ENCODE results near the gene DENND1A. TPM values are rescaled to one million over a fixed set of nuclear protein-coding genes. Genes with fewer than 3 reads are reported as not detected.
A peak's percentile ranks its signal among the peaks of the same experiment; 100 is the strongest.

The DENND1A gene
- total RNA-seq, 1 donor from 2014 or later: 24.0 TPM

DNA sequence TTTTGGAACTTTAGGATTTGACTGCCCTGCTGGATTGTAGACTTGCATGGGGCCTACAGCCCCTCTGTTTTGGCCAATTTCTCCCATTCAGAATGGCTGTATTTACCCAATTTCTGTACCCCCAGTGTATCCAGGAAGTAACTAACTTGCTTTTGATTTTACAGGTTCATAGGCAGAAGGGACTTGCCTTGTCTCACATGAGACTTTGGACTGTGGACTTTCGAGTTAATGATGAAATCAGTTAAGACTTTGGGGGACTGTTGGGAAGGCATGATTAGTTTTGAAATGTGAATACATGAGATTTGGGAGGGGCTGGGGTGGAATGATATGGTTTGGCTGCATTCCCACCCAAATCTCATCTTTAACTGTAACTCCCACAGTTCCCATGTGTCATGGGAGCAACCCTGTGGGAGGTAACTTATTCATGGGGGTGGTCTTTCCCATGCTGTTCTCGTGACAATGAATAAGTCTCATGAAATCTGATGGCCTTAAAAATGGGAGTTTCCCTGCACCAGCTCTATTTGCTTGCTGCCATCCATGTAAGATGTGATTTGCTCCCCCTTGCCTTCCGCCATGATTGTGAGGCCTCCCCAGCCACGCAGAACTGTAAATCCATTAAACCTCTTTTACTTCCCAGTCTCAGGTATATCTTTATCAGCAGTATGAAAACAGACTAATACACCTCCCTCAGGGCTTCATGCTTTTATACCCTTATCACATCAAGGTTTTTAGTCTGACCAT, 206.6 kb downstream of the DENND1A start:
- no peak for DNase-seq

DNA sequence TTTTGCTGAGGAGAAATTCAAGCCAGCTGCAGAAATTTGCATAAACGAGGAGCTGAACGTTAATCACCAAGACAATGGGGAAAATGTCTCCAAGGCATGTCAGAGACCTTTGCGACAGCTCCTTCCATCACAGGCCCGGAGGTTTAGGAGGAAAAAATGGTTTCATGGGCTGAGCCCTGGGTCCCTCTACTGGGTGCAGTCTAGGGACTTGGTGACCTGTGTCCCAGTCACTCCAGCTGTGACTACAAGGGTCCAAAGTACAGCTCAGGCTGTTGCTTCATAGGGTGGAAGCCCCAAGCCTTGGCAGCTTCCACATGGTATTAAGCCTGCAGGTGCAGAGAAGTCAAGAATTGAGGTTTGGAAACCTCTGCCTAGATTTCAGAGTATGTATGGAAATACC, 207.5 kb downstream of the DENND1A start:
- DNase-seq: no peak

- no peak for DNase-seq
Measured at GRCh38 chr9:123718188-123718587, 211.7 kb downstream of the DENND1A start.

GRCh38 chr9:123717581-123718175, 212.2 kb downstream of the DENND1A start:
- DNase-seq: no peak

DNA sequence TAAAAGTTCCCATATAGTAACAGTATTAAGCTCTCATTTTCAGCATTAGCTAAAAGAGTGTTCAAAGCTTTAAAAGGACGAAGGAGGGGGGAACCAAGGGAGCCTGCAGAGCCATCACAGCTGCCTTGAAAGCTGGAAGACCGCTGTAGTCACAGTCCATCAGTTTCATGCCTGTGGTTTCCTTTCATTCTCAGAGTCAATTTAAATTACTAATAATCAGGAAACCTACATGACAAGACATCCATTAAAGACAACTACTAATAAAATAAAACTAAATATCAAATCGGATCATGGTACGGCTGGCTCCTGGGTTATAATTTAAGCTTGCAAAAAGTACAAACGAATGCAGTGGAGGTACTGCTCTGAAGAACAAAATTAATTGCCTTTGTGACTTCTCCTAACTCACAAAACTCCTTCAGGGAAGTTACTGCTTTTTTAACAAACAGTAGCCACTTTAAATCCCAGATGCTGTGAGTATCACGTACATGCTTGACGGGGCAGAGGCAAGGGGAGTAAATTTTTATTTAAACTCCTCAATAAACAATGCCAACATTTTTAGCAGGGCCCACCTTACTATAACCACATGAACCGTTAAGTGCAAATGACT, 213.5 kb downstream of the DENND1A start:
- no peak for DNase-seq

DNA sequence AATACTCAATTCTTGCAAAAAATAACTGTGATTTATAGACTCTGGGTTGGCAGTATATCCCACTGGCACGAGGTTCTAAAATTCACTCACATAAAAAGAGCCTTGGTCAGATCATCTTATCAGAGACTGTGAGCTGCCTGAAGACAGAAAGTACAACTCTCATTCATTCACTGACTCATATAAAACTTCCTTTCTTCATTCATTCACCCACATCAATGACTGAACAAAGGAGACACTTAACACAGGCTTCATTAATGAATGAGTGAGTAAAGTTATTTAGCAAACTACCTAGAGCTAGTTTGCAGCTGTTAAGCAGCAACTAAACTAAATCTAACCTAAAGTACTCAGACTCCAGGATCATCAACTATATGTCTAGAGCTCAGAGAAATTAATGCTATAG, 214.7 kb downstream of the DENND1A start:
- DNase-seq: no peak

- DNase-seq: no peak
Measured at GRCh38 chr9:123713282-123713681, 216.6 kb downstream of the DENND1A start.

- no peak for DNase-seq
Measured at GRCh38 chr9:123712399-123712798, 217.5 kb downstream of the DENND1A start.

DNA sequence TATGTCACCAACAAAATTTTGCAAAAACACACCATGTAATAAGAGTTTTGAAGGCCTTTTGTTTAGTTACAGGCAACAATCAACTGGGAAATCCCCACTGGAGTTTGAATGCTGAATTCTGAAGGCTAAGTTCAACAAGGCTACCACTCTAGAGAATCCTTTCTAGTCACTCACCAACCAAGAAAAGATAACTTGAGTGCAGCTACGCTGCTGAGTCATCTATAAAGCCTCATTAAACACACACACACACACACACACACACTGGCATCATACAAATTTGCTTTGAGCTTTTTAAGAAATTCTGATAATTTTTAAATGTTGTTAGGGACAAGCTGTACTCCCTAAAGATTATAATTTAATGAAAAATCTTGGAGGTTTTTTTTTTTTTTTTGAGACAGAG, 219.6 kb downstream of the DENND1A start:
- DNase-seq: no peak

GRCh38 chr9:123702483-123702882, 227.4 kb downstream of the DENND1A start:
- DNase-seq: no peak

DNA sequence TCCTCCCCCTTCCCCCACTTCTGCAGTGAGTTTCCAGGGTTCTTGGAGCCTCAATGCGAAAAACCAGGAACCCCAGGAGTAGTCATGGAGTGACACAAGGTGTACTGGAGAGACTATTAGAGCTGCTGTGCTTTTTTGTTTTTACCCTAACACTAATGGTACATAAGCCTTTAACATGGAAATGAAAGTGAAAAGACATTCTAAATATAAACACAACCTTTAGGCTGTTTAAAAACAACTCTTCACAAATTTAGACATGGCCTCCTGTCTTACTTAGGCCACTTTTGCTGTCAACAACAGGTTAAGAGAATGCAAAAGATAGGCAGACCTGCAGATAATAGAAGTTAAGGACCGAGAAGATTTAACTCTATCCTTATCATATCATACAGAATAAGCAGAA, 232.2 kb downstream of the DENND1A start:
- no peak for DNase-seq

DNA sequence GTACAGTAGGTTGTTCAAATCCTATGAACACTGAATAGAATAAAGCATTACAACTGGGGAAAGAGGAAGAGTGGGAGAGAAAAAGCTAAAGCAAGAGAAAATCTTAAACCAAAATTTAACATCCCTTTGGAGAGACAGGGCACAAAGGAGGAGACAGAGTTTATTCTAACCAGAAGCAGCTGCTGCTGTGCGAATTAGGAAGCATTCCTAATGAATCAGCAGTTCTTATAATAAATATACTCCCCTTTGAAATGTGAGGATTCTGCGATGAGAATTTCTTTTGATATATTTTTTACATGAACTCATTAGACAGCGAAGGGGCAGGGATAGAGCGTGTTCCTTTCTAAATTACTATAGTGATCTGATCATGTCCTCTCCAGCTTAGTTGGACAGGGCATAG, 233.4 kb downstream of the DENND1A start:
- peak; percentile 13 for DNase-seq

DNA sequence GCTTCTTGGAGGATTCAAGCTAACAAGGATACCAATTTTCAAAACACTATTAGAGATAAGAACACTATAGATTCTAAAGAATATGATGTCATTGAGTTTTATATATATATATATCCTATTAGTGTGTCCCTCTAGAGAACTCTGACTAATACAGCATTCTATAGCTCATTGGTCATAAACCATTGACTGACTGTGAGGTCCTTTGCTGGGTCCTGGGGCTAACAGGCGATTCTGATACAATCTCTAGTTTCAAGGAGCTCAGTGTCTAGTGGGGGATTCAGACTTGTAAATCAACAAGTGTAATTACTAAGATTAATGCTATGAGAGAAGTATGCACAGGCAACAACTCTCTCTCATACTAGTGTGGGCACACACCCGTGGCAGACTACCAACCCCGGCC, 234.5 kb downstream of the DENND1A start:
- DNase-seq: no peak

GRCh38 chr9:123691765-123692303, 238.1 kb downstream of the DENND1A start:
- no peak for DNase-seq

- peak; percentile 17 for DNase-seq
Measured at GRCh38 chr9:123689701-123690428, 240.1 kb downstream of the DENND1A start.

- peak; percentile 59 for DNase-seq
Measured at GRCh38 chr9:123687246-123687751, 242.6 kb downstream of the DENND1A start.

- DNase-seq: peak; percentile 11
Measured at GRCh38 chr9:123686829-123687192, 243.1 kb downstream of the DENND1A start.

- DNase-seq: peak; percentile 80
Measured at GRCh38 chr9:123686131-123686828, 243.6 kb downstream of the DENND1A start.

DNA sequence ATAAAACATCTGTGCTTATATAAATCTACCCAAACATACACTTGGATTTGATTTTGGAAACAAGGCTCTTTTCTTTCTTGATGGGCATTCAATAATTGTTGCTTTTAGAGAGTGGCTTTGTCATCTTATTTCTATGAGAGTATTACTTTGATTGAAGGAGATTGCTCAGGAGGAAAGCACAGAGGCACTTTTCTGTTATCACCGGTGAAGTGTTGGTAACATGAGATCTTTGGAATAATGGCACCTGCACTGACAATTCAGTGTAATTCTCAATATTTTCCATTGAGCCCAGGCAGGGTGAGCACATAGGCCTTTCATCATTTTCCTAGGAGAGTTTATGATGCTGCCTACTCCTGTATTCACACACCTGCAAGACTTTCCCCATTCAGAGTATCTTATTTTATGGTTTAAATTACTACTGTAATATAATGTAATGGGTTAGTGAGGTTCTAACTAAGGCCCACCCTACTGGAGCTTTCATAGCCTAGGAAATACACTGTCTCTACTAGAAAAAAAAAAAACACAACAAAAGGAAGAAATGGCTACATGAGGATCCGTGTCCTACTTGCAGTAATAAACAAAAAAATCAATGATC, 244.3 kb downstream of the DENND1A start:
- DNase-seq: no peak

DNA sequence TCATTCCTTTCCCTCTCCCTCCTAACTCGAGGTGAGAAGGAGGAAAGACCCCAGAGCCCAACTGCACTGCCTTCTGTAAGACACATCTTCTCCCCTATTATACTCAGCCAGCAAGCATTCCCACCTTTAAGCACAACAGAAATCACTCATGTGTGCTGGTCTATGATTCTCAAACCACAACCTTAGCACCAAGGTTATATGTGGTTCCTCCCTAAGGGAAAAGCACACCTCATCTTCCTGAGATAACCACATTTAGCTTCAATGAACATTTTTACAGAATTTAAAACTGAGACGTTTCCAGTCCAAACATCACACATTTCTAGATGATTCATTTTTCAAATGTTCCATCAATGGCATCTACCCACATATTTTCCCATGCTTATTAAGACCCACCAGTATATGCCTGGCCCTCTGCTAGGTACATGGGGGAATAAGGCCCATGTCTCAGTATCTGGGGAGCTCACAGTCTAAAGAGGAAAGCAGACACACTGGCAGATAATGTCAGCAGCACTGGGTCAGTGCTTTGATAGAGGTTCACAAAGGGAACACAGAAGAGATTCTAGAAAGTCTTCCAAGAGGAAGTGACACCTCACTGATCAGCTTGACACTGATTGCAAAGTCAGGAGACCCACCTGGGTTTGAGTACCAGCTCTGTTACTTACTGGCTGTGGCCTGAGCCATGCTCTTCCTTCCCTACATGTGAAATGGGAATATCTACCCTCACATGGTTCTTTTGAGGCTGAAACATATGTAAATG, 245.4 kb downstream of the DENND1A start:
- DNase-seq: no peak

GRCh38 chr9:123682746-123683145, 247.2 kb downstream of the DENND1A start:
- no peak for DNase-seq
